ENCODE data around the gene RPN1.
"Not testable (repeated sequence)": the region's sequence is repeated elsewhere in the genome, so short reads cannot be mapped to it uniquely, and the experiment has no call there.

Gene RPN1

GRCh38 chr3:128650096-128651050, at the start of gene RPN1:
Gene RPN1 (minus strand): TSS chr3:128650818. CDS start chr3:128650800, 18 bp downstream.
- Mint-ChIP-seq H3K36me3 (ENCODE audit: low read depth) (peaks cover 26% of the 10 kb centered on the region), H3K4me3 (peak within 1 kb of the TSS; percentile 92), H3K27ac (peak within 1 kb of the TSS; percentile 91), H3K4me1 (peaks cover 44% of the 10 kb centered on the region), H3K27me3 (no peaks in the 10 kb centered on the region), H3K9me3 (no peaks in the 10 kb centered on the region)
- DNase-seq (peak; percentile 95), ATAC-seq (peak; percentile 98)

GRCh38 chr3:128698211-128699047, 47.8 kb upstream of the RPN1 start:
- Mint-ChIP-seq H3K36me3 (ENCODE audit: low read depth) (no peaks in the 10 kb centered on the region), H3K9me3 (no peaks in the 10 kb centered on the region), H3K27me3 (no peaks in the 10 kb centered on the region), H3K27ac (peak overlapping the region; percentile 27), H3K4me1 (peaks cover 3% of the 10 kb centered on the region), H3K4me3 (peak overlapping the region; percentile 63)
- DNase-seq: peak; percentile 21
- peak; percentile 63 for ATAC-seq

- no peaks in the 10 kb centered on the region for H3K27me3 Mint-ChIP-seq
- ATAC-seq (no peak), DNase-seq (no peak)
- no peaks in the 10 kb centered on the region for H3K9me3 Mint-ChIP-seq
- H3K4me1 Mint-ChIP-seq: peaks cover 3% of the 10 kb centered on the region
- no peaks in the 10 kb centered on the region for H3K36me3 Mint-ChIP-seq (ENCODE audit: low read depth)
- no peak overlapping the region for H3K27ac Mint-ChIP-seq
- H3K4me3 Mint-ChIP-seq: no peak overlapping the region
Observed at GRCh38 chr3:128697341-128697740, 46.7 kb upstream of the RPN1 start.

- no peak overlapping the region for H3K27ac Mint-ChIP-seq
Observed at GRCh38 chr3:128693696-128694095, 43.1 kb upstream of the RPN1 start.

GRCh38 chr3:128689060-128689459, 38.4 kb upstream of the RPN1 start:
- ATAC-seq: no peak
- Mint-ChIP-seq H3K27ac (no peak overlapping the region), H3K27me3 (no peaks in the 10 kb centered on the region), H3K4me1 (peaks cover 8% of the 10 kb centered on the region), H3K36me3 (ENCODE audit: low read depth) (no peaks in the 10 kb centered on the region), H3K9me3 (no peaks in the 10 kb centered on the region), H3K4me3 (no peak overlapping the region)
- no peak for DNase-seq

More at GRCh38 chr3:128693696-128694095, 43.1 kb upstream of the RPN1 start:
- no peak for ATAC-seq
- Mint-ChIP-seq H3K27me3 (no peaks in the 10 kb centered on the region), H3K4me1 (peaks cover 3% of the 10 kb centered on the region), H3K9me3 (no peaks in the 10 kb centered on the region), H3K4me3 (no peak overlapping the region), H3K36me3 (ENCODE audit: low read depth) (no peaks in the 10 kb centered on the region)
- no peak for DNase-seq

GRCh38 chr3:128686465-128686864, 35.8 kb upstream of the RPN1 start:
- Mint-ChIP-seq H3K27ac (no peak overlapping the region), H3K4me1 (peaks cover 22% of the 10 kb centered on the region)

GRCh38 chr3:128684986-128685726, 34.5 kb upstream of the RPN1 start:
- ATAC-seq (no peak), DNase-seq (no peak)
- H3K4me3 Mint-ChIP-seq: no peak overlapping the region
- H3K36me3 Mint-ChIP-seq (ENCODE audit: low read depth): peaks cover 3% of the 10 kb centered on the region
- peak overlapping the region; percentile 2 for H3K27ac Mint-ChIP-seq
- H3K9me3 Mint-ChIP-seq: no peaks in the 10 kb centered on the region
- peaks cover 2% of the 10 kb centered on the region for H3K27me3 Mint-ChIP-seq
- H3K4me1 Mint-ChIP-seq: peaks cover 32% of the 10 kb centered on the region

More at GRCh38 chr3:128686465-128686864, 35.8 kb upstream of the RPN1 start:
- ATAC-seq (no peak), DNase-seq (no peak)
- Mint-ChIP-seq H3K36me3 (ENCODE audit: low read depth) (no peaks in the 10 kb centered on the region), H3K4me3 (no peak overlapping the region), H3K9me3 (no peaks in the 10 kb centered on the region), H3K27me3 (no peaks in the 10 kb centered on the region)

- Mint-ChIP-seq H3K36me3 (ENCODE audit: low read depth) (peaks cover 6% of the 10 kb centered on the region), H3K27me3 (peaks cover 2% of the 10 kb centered on the region), H3K4me1 (peaks cover 44% of the 10 kb centered on the region), H3K27ac (no peak overlapping the region), H3K4me3 (no peak overlapping the region), H3K9me3 (no peaks in the 10 kb centered on the region)
- ATAC-seq: no peak
- no peak for DNase-seq
Observed at GRCh38 chr3:128683957-128684356, 33.3 kb upstream of the RPN1 start.

- peak overlapping the region; percentile 92 for H3K27ac Mint-ChIP-seq
- peak overlapping the region; percentile 87 for H3K4me3 Mint-ChIP-seq
- H3K36me3 Mint-ChIP-seq (ENCODE audit: low read depth): peaks cover 6% of the 10 kb centered on the region
- ATAC-seq: no peak
- H3K27me3 Mint-ChIP-seq: peaks cover 2% of the 10 kb centered on the region
- peaks cover 44% of the 10 kb centered on the region for H3K4me1 Mint-ChIP-seq
- no peaks in the 10 kb centered on the region for H3K9me3 Mint-ChIP-seq
- DNase-seq: no peak
Observed at GRCh38 chr3:128681369-128681829, 30.8 kb upstream of the RPN1 start.

- DNase-seq (peak; percentile 100), ATAC-seq (peak; percentile 99)
- H3K4me1 Mint-ChIP-seq: peaks cover 46% of the 10 kb centered on the region
- H3K4me3 Mint-ChIP-seq: peak overlapping the region; percentile 87
- H3K9me3 Mint-ChIP-seq: no peaks in the 10 kb centered on the region
- peak overlapping the region; percentile 92 for H3K27ac Mint-ChIP-seq
- peaks cover 7% of the 10 kb centered on the region for H3K36me3 Mint-ChIP-seq (ENCODE audit: low read depth)
- peaks cover 2% of the 10 kb centered on the region for H3K27me3 Mint-ChIP-seq
Observed at GRCh38 chr3:128680603-128681368, 30.2 kb upstream of the RPN1 start.

- peak overlapping the region; percentile 87 for H3K4me3 Mint-ChIP-seq
- H3K4me1 Mint-ChIP-seq: peaks cover 53% of the 10 kb centered on the region
- ATAC-seq: no peak
- peak overlapping the region; percentile 92 for H3K27ac Mint-ChIP-seq
- peaks cover 14% of the 10 kb centered on the region for H3K36me3 Mint-ChIP-seq (ENCODE audit: low read depth)
- peaks cover 2% of the 10 kb centered on the region for H3K27me3 Mint-ChIP-seq
- DNase-seq: no peak
- no peaks in the 10 kb centered on the region for H3K9me3 Mint-ChIP-seq
Observed at GRCh38 chr3:128679338-128679737, 28.7 kb upstream of the RPN1 start.

- DNase-seq, ATAC-seq, H3K27ac Mint-ChIP-seq, H3K27me3 Mint-ChIP-seq, H3K9me3 Mint-ChIP-seq, H3K4me3 Mint-ChIP-seq: not testable (repeated sequence)
- Mint-ChIP-seq H3K36me3 (ENCODE audit: low read depth) (peaks cover 15% of the 10 kb centered on the region), H3K4me1 (peaks cover 38% of the 10 kb centered on the region)
Observed at GRCh38 chr3:128675802-128676201, 25.2 kb upstream of the RPN1 start.

- Mint-ChIP-seq H3K4me3 (peak overlapping the region; percentile 8), H3K27ac (peak overlapping the region; percentile 59), H3K27me3 (no peaks in the 10 kb centered on the region), H3K4me1 (peaks cover 23% of the 10 kb centered on the region), H3K36me3 (ENCODE audit: low read depth) (peaks cover 11% of the 10 kb centered on the region), H3K9me3 (no peaks in the 10 kb centered on the region)
- no peak for DNase-seq
- ATAC-seq: no peak
Observed at GRCh38 chr3:128674161-128674784, 23.7 kb upstream of the RPN1 start.
